A549 (cell line): ENCODE data around the gene EDIL3. TPM values are rescaled to one million over a fixed set of nuclear protein-coding genes. Genes with fewer than 3 reads are reported as not detected.

Experiments
- ATAC-seq, 2 experiments: fragments of 200-7000 bp in 1 of 2; fragments of >200 bp in 1 of 2; cut with Nextera tagmentation in 1 of 2; cut with Tn5 transposase in 1 of 2; 3 replicates each; pipeline versions ENCODE4 v1.8.0 to v1.9.1; 2018 to 2020; ENCODE audit warnings: mild to moderate bottlenecking in 1 of 2, moderate library complexity in 1 of 2
- CTCF ChIA-PET: fragments of 300-600 bp; sonication (Branson Sonifier 250); formaldehyde crosslinking; extraction: SDS; loops from one replicate; lab custom pipeline; 2021; ENCODE audit warnings: antibody characterized with exemption, inconsistent platforms; lab: Yijun Ruan, JAX
- POLR2A ChIA-PET: fragments of 350-600 bp; formaldehyde crosslinking; extraction: SDS; loops from one replicate; lab custom pipeline; 2021; ENCODE audit warnings: antibody characterized with exemption, inconsistent platforms; lab: Yijun Ruan, JAX
- DNase-seq, 2 experiments: peaks; one replicate each; pipeline versions ENCODE4 v3.0.0 to v3.0.0-alpha.2; 2011 to 2016; ENCODE audit warnings: low read depth in 1 of 2, low spot score in 1 of 2
- FAIRE-seq: peaks from 2 replicates; lab custom pipeline; 2011; peaks lifted over from hg19 to GRCh38; lab: Jason Lieb, UNC
- H3K27ac ChIP-seq, 2 experiments: fragments of >200 bp; sonication (Bioruptor Twin); formaldehyde crosslinking; 3 replicates each; pipeline ENCODE4 v1.5.1; 2016 to 2017
- H3K4me1 ChIP-seq: fragments of >200 bp; sonication (Bioruptor Twin); formaldehyde crosslinking; 3 replicates; pipeline ENCODE4 v1.6.1; 2016
- H3K4me2 ChIP-seq: fragments of >200 bp; sonication (Bioruptor Twin); formaldehyde crosslinking; 3 replicates; pipeline ENCODE4 v1.6.1; 2016
- H3K4me3 ChIP-seq: fragments of >200 bp; sonication (Bioruptor Twin); formaldehyde crosslinking; 3 replicates; pipeline ENCODE4 v1.5.1; 2016
- H3K9me3 ChIP-seq: fragments of >200 bp; sonication (Bioruptor Twin); formaldehyde crosslinking; 3 replicates; pipeline ENCODE4 v1.6.1; 2016
- ATOH8 ChIP-seq: fragments of 250-450 bp; sonication (Bioruptor Pico); IDR thresholded peaks from 2 replicates; pipeline ENCODE4 v1.5.0; 2020; ENCODE audit warnings: low read depth, mild to moderate bottlenecking, moderate library complexity
- BCL3 ChIP-seq: fragments of >200 bp; sonication (Bioruptor Twin); formaldehyde crosslinking; IDR thresholded peaks from 3 replicates; pipeline ENCODE4 v1.6.1; 2016
- CBX2 ChIP-seq: fragments of 200-600 bp; sonication (generic); IDR thresholded peaks from 2 replicates; pipeline ENCODE4 v1.6.1; 2016; ENCODE audit warnings: low read depth, mild to moderate bottlenecking, borderline replicate concordance
- CEBPB ChIP-seq, 2 experiments: fragments of >200 bp in 1 of 2; sonication (Bioruptor Twin) in 1 of 2; formaldehyde crosslinking in 1 of 2; IDR thresholded peaks; 2 replicates each; pipeline ENCODE4 v1.6.1; 2012 to 2016
- CHD4 ChIP-seq: fragments of 200-600 bp; sonication (generic); IDR thresholded peaks from 2 replicates; pipeline ENCODE4 v1.6.1; 2016; ENCODE audit warnings: antibody characterized with exemption, mild to moderate bottlenecking, borderline replicate concordance
- EHF ChIP-seq: fragments of 250-450 bp; sonication (Bioruptor Pico); IDR thresholded peaks from 2 replicates; pipeline ENCODE4 v1.5.0; 2020; ENCODE audit warnings: mild to moderate bottlenecking
- EP300 ChIP-seq, 2 experiments: fragments of >200 bp; sonication (Bioruptor Twin); formaldehyde crosslinking; IDR thresholded peaks; 2 replicates in 1 of 2; 3 replicates in 1 of 2; pipeline ENCODE4 v1.6.1; 2016 to 2017
- FOSB ChIP-seq: fragments of 250-450 bp; sonication (Bioruptor Pico); IDR thresholded peaks from 2 replicates; pipeline ENCODE4 v1.5.0; 2020; ENCODE audit warnings: mild to moderate bottlenecking, moderate library complexity
- HOXB5 ChIP-seq: fragments of 250-450 bp; sonication (Bioruptor Pico); IDR thresholded peaks from 2 replicates; pipeline ENCODE4 v1.5.0; 2020; ENCODE audit warnings: mild to moderate bottlenecking, moderate library complexity
- KDM5A ChIP-seq: fragments of 200-600 bp; sonication (generic); IDR thresholded peaks from 2 replicates; pipeline ENCODE4 v1.6.1; 2016; ENCODE audit warnings: antibody characterized with exemption, mild to moderate bottlenecking
- MAFK ChIP-seq: fragments of 450-650 bp; IDR thresholded peaks from 2 replicates; pipeline ENCODE4 v1.6.1; 2014; ENCODE audit not compliant: partially characterized antibody
- MAX ChIP-seq: IDR thresholded peaks from 2 replicates; pipeline ENCODE4 v1.6.1; 2012
- MAZ ChIP-seq: fragments of 150-350 bp; IDR thresholded peaks from 2 replicates; pipeline ENCODE4 v1.6.1; 2014; ENCODE audit warnings: antibody characterized with exemption, low read depth, low read length, borderline replicate concordance
- MYC ChIP-seq: IDR thresholded peaks from 2 replicates; pipeline ENCODE4 v1.6.1; 2012; ENCODE audit warnings: mild to moderate bottlenecking, inconsistent platforms, low read length, improper control_type of control experiment, borderline replicate concordance
- NFE2L2 ChIP-seq: fragments of 150-350 bp; conservative IDR thresholded peaks from 2 replicates; pipeline ENCODE4 v1.6.1; 2014; ENCODE audit warnings: low read length
- NPAS2 ChIP-seq: fragments of 250-450 bp; sonication (Bioruptor Pico); IDR thresholded peaks from 2 replicates; pipeline ENCODE4 v1.8.0; 2022; ENCODE audit warnings: mild to moderate bottlenecking, moderate library complexity, borderline replicate concordance
- RAD21 ChIP-seq, 2 experiments: fragments of >200 bp in 1 of 2; sonication (Bioruptor Twin) in 1 of 2; formaldehyde crosslinking in 1 of 2; IDR thresholded peaks in 1 of 2; conservative IDR thresholded peaks in 1 of 2; 2 replicates in 1 of 2; 3 replicates in 1 of 2; pipeline ENCODE4 v1.6.1; 2012 to 2018; ENCODE audit warnings: inconsistent platforms in 1 of 2
- RNF2 ChIP-seq: fragments of 200-600 bp; sonication (generic); IDR thresholded peaks from 2 replicates; pipeline ENCODE4 v1.6.1; 2016; ENCODE audit warnings: low read depth, mild to moderate bottlenecking, antibody characterized with exemption, moderate library complexity, borderline replicate concordance
- SMC3 ChIP-seq: fragments of >200 bp; sonication (Bioruptor Twin); formaldehyde crosslinking; IDR thresholded peaks from 3 replicates; pipeline ENCODE4 v1.6.1; 2018; ENCODE audit warnings: inconsistent platforms
- TP53 ChIP-seq: fragments of 250-450 bp; sonication (Bioruptor Pico); IDR thresholded peaks from 2 replicates; pipeline ENCODE4 v1.5.0; 2021; ENCODE audit warnings: mild to moderate bottlenecking, moderate library complexity
- ZFP36 ChIP-seq: fragments of 450-650 bp; IDR thresholded peaks from 2 replicates; pipeline ENCODE4 v1.6.1; 2014; ENCODE audit warnings: borderline replicate concordance; ENCODE audit not compliant: partially characterized antibody
- WGBS: methylation state at CpG from one replicate; pipeline ENCODE4 v1.1.6; 2017; ENCODE audit errors: missing lambda C conversion rate; 5-methylcytosine and 5-hydroxymethylcytosine counted together
- polyA plus RNA-seq, 4 experiments: library from polyadenylated mRNA; depleted of rRNA in 3 of 4; stranded (reverse); fragments of >200 nt; fragmentation: RNase III in 1 of 4; extraction: RNeasy Plus Mini Kit Qiagen cat#74134 plus additional on column Dnase treatment in 1 of 4; gene quantifications; 2 replicates in 3 of 4; 3 replicates in 1 of 4; pipeline ENCODE4 v1.2.3, GENCODE V29; 2011 to 2017

EDIL3 gene
- polyA plus RNA-seq, 2 of the 4 experiments (the other 2 are of a cell fraction), result 0.12 to 0.14 TPM

- H3K4me2 ChIP-seq, result no peak overlapping the region
- ATAC-seq (no peak), DNase-seq (no peak), FAIRE-seq (no peak)
- ChIA-PET POLR2A (no interaction called here), CTCF (no interaction called here)
- WGBS, result 13% methylated on average over 2 of the region's 2 CpGs
- H3K4me1 ChIP-seq, result no peaks in the 10 kb centered on the region
- no peaks in the 10 kb centered on the region for H3K9me3 ChIP-seq
- TF ChIP-seq MAFK (peak; percentile 69), MAZ (no peak)
- H3K4me3 ChIP-seq, result no peak overlapping the region
- H3K27ac ChIP-seq, result no peak overlapping the region
These were observed 236.0 kb downstream of the EDIL3 start for GRCh38 chr5:84148651-84149050.

DNA sequence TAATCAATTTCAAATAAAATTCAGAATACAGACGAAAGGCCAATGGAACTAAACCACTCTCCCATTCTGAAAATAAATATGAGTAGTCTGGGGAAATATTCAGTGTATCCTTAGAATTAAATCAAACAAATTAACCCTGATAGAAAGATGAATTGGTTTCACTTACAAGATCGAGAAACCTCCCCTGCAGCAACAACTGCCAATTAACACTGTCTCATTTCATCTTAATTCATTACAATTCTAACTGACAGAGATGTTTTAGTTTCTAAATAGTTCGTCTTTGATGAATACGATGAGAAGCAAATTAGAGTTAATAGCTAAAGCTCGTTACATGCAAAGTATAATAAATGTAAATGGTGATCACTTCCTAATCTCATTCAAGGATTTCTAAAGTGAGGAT is 247.1 kb downstream of the EDIL3 start:
- H3K27ac ChIP-seq, result no peak overlapping the region
- POLR2A ChIA-PET, result no interaction called here
- CTCF ChIA-PET, result no interaction called here
- no peak overlapping the region for H3K4me2 ChIP-seq
- H3K4me3 ChIP-seq, result no peak overlapping the region
- TF ChIP-seq EHF (CRISPR knock-in tag) (no peak), RNF2 (no peak), MYC (no peak), ZFP36 (no peak), SMC3 (no peak), MAZ (no peak), FOSB (CRISPR knock-in tag) (no peak), MAX (no peak), CBX2 (no peak), RAD21 (conservative IDR thresholded peaks at IDR 0.05 in 1 of 2, IDR thresholded peaks at IDR 0.05 in 1 of 2) (no peak), NPAS2 (CRISPR knock-in tag) (no peak), KDM5A (no peak), ATOH8 (CRISPR knock-in tag) (no peak), HOXB5 (CRISPR knock-in tag) (no peak), EP300 (IDR thresholded peaks at IDR 0.05) (no peak), BCL3 (no peak), TP53 (CRISPR knock-in tag) (no peak)
- FAIRE-seq (no peak), ATAC-seq (no peak), DNase-seq (no peak)
- H3K9me3 ChIP-seq, result no peaks in the 10 kb centered on the region
- 17% methylated on average over 5 of the region's 5 CpGs for WGBS
- H3K4me1 ChIP-seq, result no peaks in the 10 kb centered on the region

- no peak for FAIRE-seq
- DNase-seq, result no peak
- Histone ChIP-seq H3K4me3 (no peak overlapping the region), H3K9me3 (no peaks in the 10 kb centered on the region), H3K4me2 (no peak overlapping the region), H3K4me1 (no peaks in the 10 kb centered on the region), H3K27ac (no peak overlapping the region)
- no peak for TF ChIP-seq NFE2L2
- no peak for TF ChIP-seq CHD4
- no peak for TF ChIP-seq CEBPB (IDR thresholded peaks at IDR 0.05)
- POLR2A ChIA-PET, result no interaction called here
- no peak for ATAC-seq
- CTCF ChIA-PET, result no interaction called here
These were observed 253.3 kb downstream of the EDIL3 start for GRCh38 chr5:84131372-84131771.
